Stimulated activated CD8-positive, alpha-beta memory T cell treated with anti-CD3 and anti-CD28 coated beads, Interleukin-15, amount 100 ng/mL, for 24 hours (primary cell): ENCODE results near the gene CCDC141.

ENCODE experiments used
- DNase-seq: peaks from one replicate; pipeline ENCODE4 v3.0.0-alpha.2; 2020; ENCODE audit warnings: low read depth

Gene CCDC141

DNA sequence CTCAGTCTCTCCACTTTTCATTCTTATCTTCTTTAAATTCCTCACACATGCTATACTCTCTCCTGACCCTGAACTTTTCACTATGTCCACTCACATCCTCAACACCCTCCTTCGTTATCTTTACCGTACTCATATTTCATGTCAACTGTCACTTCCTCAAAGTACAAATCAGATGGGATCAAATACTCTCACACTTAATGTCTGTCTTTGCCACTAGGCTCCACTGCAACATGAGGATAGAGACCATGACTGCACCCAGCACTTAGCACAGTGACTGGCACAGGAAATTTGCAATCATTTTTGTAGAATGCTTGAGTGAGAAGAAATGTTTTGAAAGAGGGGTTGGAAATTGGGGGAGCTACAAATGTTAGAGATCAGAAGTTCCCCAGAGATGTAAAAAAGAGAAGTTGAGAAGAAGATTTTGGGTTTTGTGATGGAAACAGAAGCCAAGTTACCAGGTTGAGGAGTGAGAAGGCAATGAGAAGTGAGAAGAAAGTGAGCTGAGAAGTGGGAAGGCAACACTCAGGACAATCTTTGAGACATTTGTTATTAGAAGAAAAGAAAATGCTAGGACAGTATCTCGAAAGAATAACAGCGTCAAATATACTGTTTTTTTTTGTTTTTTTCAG lies 87.0 kb downstream of the CCDC141 start:
- no peak for DNase-seq

DNA sequence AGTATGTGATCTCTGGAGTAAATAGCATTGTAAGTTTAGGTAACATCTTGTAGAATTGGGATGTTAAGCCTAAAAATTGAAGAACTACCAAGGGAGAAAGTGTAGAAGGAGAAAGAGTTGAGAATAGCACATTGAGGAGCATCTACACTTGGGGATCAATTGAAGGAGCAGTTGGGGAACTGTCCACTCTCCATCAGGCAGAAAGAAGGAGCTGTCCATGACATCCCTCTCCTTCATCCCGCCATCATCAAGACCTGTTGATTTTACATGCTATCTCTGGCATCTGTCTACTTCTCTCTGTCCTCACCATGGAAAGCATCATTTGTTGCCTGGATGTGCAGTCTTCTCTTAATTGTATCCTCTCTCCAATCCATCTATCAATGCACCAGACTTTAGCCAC lies 87.8 kb downstream of the CCDC141 start:
- no peak for DNase-seq

DNA sequence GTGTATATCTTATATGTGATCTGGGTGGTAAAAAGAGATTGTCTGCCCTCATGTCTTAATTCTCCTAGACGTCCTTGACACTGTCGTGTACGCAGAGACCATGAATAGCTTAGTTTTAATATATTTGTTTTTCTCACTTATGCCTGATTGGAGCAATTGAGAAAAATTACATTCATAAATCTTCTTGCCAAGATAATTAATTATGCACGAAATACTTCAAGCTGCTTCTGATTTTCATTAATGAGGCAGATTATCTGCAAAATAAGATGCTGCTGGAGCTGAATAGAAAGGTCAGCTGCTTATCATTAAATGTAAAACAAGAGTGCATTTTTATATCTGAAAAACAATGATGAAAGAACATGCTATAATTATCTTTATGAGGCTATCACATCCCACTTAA lies 95.9 kb downstream of the CCDC141 start:
- no peak for DNase-seq

DNA sequence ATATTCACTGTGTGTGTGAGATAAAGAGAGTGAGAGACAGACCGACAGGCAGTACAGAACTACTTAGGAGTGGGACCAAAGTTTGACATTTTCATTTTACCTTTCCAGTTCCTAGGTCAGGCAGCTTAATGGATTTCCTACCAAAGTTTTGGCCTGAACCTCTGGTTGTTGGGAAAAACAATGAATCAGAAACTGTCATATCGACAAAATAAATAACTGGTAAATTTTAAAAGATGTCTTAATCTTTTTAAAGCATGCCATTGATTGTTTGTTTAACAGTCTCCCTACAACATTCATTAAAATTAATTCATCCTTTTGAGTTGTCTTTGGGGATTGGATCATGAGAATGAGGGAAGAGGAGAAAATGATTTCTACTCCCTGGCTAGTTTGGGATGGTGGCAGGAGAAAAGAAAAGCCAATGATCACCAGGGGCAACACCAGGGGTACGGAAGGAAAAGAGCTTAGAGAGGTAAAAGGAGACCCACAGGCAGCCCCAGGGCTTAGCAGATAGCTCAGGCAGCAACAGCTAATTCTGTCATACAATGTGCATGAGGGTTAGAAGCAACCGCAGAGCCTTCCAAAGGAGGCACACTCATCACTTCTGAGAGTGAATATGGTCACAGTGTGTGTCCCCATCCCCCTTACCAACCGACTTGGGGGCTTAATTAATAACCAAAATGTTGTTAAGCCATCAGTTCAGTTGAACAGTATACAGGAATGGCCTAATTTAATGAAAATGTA lies 98.5 kb downstream of the CCDC141 start:
- DNase-seq: no peak

DNA sequence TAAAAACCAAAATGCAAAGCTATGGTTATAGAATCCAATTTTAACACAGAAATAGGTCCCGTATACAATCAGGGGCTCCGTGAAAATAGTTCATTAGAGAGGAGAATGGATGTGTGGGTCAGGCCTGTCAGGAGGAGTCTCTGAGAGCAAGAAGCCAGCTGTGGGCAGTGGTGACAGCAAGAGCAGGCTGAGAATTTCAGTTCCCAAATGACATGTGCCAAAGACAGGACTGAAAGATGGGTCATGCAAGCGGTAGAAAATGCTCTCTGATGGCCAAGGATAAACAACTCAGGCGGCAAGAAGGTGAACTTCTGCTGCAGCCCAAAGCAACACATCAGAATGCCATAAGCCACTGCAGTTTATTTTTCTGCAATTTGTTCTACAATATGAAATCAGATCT lies 100.4 kb downstream of the CCDC141 start:
- no peak for DNase-seq

DNA sequence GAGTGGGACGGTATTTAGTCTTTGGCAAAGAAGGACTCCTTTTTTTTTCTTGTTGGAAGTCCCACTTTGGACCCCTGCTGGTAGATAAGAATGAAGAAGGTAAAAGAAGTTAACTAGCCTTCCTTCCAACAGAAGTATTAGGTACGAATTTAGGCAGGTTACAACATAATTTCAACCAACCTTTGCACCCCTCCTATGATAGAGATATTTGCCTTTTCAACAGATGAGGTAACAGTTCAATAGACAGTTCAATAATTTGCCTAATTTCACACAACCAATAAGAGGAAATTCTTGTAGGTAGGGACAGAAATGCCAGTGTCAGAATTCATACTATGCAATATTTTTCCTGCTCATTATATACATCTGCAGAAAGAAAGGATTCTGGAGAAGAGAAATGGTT lies 100.8 kb downstream of the CCDC141 start:
- DNase-seq: no peak

DNA sequence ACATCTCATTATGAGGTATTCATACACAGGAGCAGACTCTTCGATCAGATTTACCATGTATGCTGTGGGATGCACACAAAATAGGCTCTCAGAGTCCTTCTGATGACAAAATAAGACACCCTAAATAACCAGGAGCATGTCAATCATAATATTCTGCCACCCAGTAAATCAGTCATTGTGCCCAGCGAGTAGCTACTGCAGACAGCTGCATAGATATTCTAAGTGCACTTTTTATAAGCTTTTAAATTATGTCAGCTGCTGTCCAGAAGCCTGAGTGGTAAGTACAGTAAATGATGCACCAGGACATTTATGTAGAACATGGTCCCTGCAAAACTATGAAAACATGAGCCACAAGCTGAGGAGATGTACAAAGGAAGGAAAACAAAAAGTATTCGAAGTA lies 102.9 kb downstream of the CCDC141 start:
- DNase-seq: no peak

DNA sequence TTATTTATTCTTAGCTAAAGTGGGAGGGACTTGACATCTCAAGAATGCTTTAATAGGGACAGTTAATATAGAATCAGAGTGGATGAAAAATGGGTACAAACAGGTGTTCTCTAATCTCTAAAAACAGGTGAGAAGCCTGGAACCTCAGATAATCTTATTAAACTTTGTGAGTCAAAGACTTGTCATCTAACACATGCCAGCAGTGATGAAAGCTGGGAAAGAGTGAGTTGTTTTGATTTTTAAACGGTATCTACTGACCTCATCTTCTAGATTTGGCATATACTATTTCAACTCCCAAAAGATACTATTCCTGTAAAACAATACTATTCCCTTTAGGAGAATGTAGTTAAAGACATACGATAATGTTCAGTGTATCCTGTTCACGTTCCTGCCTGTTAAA lies 103.4 kb downstream of the CCDC141 start:
- no peak for DNase-seq

DNA sequence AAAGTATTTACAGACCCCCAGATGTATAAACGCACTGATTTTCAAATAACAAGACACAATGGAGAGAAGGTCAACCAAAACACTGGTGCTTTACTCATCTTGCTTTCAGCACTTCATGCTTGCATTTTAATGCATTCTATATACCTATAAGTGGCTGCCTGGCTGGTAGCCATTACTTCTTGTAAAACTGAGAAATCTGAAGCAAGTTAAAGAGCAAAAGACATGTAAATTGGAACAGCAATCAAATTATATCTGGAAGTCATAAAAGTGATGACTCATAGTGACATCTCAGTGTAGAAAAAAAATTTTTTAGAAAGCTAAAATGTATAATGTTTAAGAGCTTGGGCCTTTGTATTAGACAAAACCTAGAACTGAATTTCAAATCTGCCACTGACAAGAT lies 106.2 kb downstream of the CCDC141 start:
- no peak for DNase-seq

DNA sequence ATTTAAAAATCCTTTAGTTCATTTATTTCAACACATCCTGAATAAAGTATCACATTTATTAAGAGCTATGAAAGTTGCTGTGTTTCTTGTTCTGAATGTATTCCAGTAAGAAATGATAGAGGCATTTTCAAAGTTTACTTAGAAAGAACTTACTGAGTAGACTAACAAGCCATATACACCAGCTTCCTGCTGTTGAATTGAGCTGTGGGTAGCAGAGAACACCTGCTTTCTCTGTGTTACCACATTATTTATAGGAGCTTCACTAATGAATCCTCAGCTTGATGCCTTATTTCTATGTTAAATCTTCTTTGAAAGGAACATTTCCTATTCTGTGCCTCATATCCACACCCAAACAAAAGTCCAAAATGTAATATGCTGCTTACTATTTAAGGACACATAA lies 115.4 kb downstream of the CCDC141 start:
- DNase-seq: no peak

DNA sequence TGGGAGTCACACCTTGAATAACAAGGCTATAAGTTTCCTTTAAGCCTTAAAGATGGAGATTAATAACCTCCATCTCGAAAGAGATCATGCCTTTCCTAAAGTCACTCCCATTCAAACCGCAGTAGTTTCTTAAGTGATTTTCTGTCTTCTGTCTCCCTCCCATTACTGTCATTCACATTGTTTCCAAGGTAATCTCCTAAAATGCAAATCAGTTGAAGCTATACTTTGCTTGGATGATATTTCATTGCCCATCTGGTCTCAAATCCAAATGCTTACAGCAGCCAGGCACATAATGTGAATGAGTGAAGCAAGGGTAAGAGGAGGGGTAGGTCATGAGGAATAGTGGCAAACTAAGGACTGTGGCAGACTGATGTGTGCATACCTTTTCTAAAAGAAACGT lies 116.4 kb downstream of the CCDC141 start:
- DNase-seq: no peak

DNA sequence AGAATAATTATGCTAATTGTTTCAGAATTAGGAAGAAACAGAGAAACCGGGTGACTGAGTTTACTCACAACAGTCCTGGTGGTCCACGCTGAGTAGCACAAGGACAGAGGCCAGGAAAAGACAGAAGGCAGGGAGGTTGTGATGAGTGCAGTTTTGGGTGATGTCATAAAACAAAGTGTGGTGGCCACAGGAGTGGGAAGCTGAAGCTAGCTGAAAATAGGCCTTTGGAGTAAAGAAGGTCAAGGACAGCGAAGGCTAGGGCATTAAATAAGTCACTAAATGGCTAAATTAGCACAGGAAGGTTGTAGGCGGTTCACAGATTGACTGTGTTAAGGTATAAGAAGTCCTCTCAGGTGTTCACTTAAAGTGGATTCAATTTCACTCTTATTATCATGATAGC lies 121.9 kb downstream of the CCDC141 start:
- DNase-seq: no peak

DNA sequence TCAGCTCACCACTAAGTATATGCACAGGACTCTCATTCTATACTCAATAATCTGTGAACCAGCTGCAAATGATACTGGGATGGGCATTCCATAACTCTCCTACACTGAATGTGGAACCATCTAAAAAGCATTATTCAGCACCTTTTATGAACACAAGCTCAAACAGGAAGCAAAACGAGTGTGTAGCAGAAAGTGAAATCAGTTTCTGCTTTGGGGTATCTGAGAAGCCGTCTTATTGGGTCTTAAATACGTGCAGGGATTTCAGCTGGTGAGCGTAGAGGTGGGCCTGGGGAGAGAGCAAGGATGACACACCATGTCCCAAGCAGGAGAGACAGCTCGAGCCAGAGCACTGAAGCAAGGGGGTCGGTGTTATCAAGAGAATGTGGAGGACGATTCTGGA lies 122.8 kb downstream of the CCDC141 start:
- DNase-seq: no peak

DNA sequence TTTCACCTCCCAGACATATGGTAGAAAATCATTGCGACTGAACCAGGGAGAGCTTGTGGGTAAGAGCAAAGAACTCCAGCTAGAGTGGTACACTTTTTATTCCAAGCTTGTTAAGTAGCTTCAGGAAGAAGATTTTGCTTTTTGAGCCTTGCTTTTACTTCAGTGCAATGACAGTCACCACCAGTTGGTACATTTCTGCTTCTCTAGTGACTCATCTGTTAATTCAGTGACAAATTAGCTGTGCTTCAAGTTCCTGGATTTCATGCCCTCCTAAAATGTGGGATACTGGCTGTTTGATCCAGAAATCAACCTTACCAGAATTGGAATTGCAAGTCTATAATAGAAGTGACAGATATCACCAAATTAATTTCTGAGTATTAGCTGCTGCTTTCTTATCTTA lies 125.1 kb downstream of the CCDC141 start:
- DNase-seq: no peak

DNA sequence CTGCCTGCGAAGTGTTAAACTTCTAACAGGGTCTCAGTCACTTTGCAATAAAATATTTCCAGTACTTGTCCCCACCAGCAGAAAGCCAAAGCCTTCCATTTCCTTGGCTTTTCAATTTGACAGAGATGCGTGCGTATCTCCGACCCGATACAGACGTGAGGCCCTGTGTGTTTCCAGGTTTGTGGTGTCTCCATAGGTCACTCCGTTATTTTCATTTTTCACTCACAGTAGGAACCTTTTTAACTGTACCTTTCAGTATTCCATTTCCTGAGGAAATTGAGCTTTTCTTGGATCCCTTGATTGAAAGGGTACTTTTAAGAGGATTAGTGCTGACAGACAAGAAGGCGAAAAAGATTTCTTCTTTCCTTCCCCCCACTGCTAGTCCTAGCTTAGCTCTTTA lies 126.4 kb downstream of the CCDC141 start:
- no peak for DNase-seq

DNA sequence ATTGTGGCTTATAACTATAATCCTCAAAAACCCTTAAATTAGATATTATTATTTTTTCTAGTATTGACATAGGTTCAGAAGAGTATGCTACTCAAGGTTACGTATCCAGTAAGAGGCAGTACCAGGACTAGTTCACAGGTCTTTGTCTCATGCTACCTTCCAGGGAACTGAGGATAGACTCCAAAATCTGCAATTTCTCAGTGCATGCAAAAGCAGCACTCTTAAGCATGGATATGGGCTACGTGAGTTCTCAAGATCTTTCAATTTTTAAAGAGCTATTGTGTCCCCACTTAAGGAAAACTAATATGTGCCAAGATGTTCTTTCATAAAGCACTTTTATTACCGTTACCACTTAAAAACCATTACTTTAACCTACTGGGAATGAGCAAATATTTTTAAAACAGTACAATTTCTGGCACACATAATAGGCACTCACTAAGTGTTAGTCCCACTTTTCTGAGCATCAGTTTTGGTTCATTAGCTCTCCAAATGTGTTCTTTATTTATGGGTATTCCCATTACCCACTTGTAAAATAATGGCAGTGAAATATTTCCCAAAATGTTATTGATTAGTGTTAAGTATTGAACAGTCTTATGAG lies 128.9 kb downstream of the CCDC141 start:
- DNase-seq: no peak

DNA sequence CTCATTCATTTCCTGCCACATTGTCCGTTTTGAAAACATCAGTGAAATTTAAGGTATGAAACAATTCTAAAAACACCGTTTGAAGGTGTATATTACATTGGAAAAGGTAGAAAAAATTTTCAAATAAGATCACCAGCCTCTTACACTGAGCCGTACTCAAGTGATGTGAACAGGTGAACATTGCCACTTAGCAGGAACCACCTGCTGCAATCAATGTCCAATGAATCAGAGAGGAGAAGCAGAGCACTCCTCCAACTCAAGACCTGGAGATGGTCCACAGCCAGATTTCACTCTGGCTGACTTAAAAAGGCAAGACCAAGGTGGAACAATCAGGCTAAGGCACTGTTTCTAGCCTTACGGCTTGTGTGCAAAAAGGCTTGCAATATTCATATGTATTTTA lies 132.4 kb downstream of the CCDC141 start:
- DNase-seq: no peak

DNA sequence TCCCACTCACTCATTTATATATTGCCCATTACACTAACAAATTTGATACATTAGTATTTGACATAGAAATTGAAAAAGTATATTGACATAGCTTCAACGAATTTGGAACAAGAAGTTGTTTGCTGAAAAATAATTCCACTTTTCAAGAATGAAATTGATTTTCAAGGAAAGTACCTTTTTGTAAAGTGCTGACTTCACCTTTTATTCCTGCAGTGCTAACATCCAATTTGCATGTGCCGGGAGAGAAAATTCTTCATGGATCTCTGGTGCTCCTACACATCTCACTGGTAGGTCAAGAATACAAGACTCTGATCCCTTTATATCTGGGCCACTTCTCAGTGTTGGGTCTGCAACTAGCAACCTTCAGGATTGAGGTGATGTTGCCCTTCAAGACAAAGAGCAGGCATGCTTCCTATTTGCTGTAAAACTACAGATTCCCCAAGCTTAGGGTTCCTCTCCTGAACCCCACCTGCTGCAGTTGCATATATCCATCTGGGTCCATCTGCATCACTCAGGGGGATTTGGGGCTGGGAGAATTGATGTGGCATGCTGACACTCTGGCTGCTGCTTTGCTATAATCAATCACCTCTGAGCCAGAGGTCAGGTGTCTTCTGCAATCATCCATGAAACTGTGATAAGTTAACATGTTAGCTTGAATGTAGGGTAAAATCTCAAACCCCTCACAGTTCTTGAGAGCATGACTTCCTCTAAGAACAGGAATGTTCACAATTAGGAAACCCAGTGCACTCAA lies 134.3 kb downstream of the CCDC141 start:
- no peak for DNase-seq

DNA sequence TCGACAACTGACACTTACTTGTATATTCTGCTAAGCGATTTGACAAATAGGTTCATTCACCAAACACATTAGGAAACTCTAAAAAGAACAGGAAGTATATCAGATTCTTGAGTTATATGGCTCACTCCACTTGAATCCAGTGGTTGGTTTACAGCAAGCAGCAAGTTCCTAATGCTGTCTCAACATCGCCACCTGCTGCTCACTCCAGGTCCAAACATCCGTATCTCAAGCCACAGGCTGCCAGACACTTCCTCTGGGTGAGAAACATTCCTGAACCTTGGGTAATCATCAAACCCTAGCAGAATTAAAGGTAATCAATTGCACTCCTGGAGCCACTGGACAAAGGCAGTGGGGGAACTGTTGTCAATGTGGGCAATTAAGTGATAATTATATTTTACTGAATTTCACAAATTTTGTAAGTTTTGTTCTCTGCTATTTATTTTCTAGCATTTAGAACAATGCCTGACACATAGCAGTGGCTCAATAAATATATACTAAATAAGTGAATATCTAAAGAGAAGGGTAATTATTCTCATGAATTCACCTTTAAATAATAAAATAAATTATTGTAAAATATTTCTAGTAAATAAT lies 135.6 kb downstream of the CCDC141 start:
- peak; percentile 29 for DNase-seq

DNA sequence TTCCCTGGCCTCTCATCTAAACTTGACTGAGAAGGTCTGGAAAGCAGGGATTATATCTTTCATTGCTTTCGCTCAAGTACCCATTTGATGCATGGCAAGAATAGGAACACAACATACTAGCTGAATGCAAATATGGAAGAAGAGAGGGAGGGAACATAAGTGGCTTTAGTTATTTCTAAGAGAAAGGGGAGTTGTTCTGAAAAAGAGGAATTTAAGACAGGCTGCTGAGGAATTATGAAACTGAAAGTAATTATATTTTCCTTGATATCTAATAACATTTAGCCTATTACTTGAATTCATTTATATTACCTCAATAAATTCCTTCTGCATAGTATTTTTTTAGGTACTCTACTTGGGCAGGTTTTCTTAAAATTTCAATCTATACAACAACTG lies 136.9 kb downstream of the CCDC141 start:
- DNase-seq: no peak

DNA sequence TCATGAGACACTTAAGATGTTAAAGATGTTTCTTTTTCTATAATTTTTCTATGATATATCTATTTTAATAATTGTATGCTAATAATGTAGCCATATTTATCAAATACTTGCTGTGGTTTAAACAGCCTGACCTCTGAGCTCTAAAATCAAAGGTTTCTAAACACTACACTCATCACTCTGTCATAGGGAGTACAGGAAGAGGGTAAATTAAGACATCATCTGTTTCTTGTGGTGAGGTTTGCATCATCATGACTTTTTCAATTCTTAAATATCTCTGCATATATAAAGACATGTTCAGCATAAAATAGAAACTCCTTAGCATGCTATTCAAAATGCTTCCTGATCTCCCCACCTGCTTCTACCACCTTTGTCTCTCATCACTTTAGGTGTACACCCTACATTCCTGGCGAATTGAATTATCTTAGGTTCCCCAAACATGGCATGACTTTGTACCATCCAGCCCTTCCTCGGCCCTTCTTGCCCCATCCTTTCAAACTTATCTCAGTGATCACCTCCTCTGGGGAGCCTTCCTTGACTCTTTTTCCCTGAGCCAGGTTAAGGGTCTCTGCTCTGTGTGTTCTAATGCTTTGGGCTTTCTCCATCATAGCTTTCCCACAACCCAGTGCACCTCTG lies 137.4 kb downstream of the CCDC141 start:
- DNase-seq: no peak

DNA sequence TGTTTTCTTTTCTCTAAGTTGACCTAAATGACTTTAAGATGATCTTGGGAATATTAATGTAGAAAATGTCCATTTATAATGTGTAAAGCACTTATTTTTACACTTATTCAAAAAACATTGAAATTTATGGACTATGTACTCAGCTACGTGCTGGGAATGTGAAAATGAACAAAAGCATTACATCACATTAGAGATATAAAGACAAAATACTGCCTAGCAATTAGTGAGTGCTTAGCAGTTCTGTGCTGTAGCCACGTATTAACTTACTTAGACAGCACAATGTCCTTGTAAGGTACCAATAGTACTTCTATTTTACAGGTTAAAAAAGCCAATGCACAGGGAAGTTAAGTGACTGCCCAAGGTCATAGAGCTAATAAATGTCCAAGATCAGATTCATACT lies 138.9 kb downstream of the CCDC141 start:
- DNase-seq: no peak
